PC-9 (cell line): ENCODE results near the gene RPL28.

Experiments used
- CTCF ChIP-seq: fragments of 200-600 bp; sonication (generic); conservative IDR thresholded peaks from 2 replicates; pipeline ENCODE4 v1.6.1; 2017; ENCODE audit warnings: mixed run types, antibody characterized with exemption, mild to moderate bottlenecking, moderate library complexity
- EZH2 ChIP-seq: fragments of 200-600 bp; sonication (generic); IDR thresholded peaks from 2 replicates; pipeline ENCODE4 v1.8.0; 2017; ENCODE audit warnings: antibody characterized with exemption, low read depth

DNA sequence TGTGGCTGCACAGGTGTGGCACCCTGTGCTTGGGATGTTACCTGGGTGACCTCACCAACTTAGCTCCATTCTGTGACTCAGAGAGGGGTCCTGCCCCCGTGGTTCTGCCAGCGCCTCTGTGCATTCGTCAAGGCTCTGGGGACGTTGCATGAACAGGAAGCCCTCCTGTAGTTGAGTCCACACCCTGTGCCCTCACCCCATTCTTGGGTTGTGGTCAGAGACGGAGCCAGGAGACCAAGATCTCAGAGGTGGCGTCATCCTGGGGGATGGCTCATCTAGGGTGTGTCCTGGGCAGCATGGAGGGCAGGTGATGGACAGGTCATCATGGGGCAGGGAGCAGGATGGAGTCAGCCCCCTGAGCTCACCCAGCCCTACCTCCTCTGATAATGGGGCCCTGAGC is 33.7 kb upstream of the RPL28 start:
- no peak for TF ChIP-seq CTCF
- no peak for TF ChIP-seq EZH2
